ENCODE data around the gene PSMA7.
"Not testable (repeated sequence)": the region's sequence is repeated elsewhere in the genome, so short reads cannot be mapped to it uniquely, and the experiment has no call there.

The PSMA7 gene

DNA sequence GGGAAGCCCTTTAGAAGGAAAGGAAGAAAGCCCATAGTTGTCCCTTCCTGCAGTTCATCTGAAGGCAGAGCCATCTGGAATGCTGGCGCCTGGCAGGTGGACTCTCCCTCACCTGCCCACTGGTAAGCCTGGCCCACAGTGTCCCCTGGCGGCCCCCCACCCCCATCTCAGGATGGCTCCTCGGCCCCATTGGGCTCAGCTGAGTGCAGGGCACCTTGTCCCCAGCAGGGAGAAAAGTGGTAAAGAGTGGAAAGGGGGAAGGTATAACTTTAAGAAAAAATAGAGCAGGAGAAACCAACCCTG lies 13.0 kb upstream of the PSMA7 start:
- Mint-ChIP-seq H3K4me1 (ENCODE audit: low read depth) (peaks cover 32% of the 10 kb centered on the region), H3K36me3 (ENCODE audit: low read depth) (peaks cover 81% of the 10 kb centered on the region), H3K9me3 (peaks cover 26% of the 10 kb centered on the region), H3K27ac (peak overlapping the region; percentile 36), H3K27me3 (no peaks in the 10 kb centered on the region), H3K4me3 (no peak overlapping the region)
- intact Hi-C loops (cut with micrococcal nuclease): no loop called here

DNA sequence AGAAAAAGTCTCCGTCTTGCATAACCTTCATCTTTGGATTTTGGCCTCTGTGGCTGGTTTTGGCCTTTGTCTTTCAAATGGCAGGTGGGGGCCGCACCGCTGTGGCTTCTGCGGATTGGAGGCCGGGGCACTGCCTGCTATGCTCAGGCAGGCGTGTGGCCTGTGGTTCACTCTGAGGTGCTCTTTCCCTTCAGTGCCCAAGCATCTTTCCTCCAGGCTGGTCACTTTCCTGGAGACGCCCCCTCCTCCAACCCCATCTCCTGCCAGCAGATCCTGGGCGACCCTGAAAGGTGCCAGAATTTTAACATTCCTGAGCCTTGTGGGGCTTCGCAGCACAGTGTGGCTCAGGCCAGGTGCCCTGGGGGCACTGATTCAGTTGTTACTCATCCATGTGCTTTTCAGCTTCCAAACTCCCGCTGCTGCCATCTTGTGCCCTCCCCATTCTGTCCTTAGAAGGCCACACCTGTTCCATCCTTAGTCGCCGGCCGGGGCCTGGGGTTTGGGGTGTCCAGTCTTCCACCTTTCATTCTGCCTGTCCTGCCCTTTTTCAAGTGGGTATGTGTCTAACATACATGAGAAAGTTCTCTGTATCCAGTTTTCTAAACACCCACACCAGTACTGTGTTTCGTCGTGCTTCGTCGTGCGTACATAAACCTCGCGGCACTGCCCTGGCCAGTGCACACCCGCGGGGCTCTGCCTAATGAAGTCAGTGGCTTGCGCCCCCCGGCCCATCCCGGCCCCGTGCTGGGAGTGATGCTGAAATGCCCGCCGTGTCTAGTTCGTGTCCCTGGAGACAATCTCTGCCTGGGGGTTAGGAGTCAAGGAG lies 12.4 kb upstream of the PSMA7 start:
- no peaks in the 10 kb centered on the region for H3K27me3 Mint-ChIP-seq
- H3K27ac Mint-ChIP-seq: peak overlapping the region; percentile 36
- H3K4me3 Mint-ChIP-seq: no peak overlapping the region
- H3K36me3 Mint-ChIP-seq (ENCODE audit: low read depth): peaks cover 80% of the 10 kb centered on the region
- intact Hi-C loops (cut with micrococcal nuclease): no loop called here
- peaks cover 32% of the 10 kb centered on the region for H3K4me1 Mint-ChIP-seq (ENCODE audit: low read depth)
- peaks cover 26% of the 10 kb centered on the region for H3K9me3 Mint-ChIP-seq

DNA sequence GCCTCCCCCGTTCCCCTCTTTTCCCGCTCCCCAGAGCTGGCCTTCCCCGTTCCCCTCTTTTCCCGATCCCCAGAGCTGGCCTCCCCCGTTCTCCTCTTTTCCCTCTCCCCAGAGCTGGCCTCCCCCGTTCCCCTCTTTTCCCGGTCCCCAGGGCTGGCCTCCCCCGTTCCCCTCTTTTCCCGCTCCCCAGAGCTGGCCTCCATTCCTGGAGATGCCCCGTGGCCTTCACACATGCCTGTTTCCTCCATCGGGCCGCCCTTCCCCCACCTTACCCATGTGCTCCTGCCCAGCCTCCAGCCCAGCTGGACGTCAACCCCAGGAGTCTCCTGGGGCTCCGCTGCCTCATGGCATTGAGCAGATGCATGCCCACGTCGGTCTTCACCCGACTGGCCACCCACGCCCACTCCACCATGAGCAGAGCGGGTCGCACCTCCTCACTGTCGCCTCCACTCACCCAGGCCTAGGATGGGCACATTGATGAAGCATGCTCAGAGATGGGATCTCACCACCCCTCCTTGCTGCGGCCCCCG lies 8.7 kb upstream of the PSMA7 start:
- no peak overlapping the region for H3K4me3 Mint-ChIP-seq
- intact Hi-C loops (cut with micrococcal nuclease): no loop called here
- H3K4me1 Mint-ChIP-seq (ENCODE audit: low read depth): peaks cover 33% of the 10 kb centered on the region
- peaks cover 64% of the 10 kb centered on the region for H3K36me3 Mint-ChIP-seq (ENCODE audit: low read depth)
- peaks cover 26% of the 10 kb centered on the region for H3K9me3 Mint-ChIP-seq
- H3K27me3 Mint-ChIP-seq: no peaks in the 10 kb centered on the region
- H3K27ac Mint-ChIP-seq: no peak overlapping the region

DNA sequence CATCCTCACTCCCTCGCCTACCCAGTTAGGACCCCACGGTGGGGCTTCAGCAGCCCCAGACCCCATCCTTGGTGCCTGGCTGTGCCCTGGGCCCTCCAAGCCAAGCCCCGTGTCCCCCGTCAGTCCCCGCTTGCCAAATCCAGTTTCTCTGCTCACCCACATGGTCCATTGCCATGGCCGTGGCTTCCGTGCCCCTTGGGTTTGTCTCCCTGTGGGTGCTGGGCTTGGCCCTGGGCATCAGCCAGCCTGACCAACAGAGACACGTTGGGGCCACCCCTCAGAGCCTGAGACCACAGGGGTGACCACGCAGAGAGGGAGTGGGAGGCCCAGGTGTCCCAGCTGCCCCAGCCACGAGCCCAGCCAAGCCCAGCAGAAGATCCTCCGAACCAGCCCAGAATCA lies 8.0 kb upstream of the PSMA7 start:
- H3K27me3 Mint-ChIP-seq: no peaks in the 10 kb centered on the region
- intact Hi-C loops (cut with micrococcal nuclease): no loop called here
- H3K9me3 Mint-ChIP-seq: peaks cover 26% of the 10 kb centered on the region
- H3K36me3 Mint-ChIP-seq (ENCODE audit: low read depth): peaks cover 62% of the 10 kb centered on the region
- peaks cover 35% of the 10 kb centered on the region for H3K4me1 Mint-ChIP-seq (ENCODE audit: low read depth)
- no peak overlapping the region for H3K27ac Mint-ChIP-seq
- H3K4me3 Mint-ChIP-seq: no peak overlapping the region

DNA sequence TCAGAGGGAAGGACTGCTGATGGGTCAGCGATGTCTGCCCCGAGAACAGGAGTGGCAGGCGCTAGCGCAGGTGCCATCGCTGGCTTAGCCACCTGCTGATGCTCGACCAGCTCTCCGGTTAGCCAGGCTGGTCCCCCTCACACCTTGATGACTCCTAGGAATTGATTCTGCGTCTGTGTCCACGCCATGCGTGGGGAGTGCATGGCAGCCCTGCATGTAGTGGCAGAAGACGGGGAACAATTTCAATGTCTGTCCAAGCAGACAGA lies 7.0 kb upstream of the PSMA7 start:
- Mint-ChIP-seq H3K4me1 (ENCODE audit: low read depth) (peaks cover 35% of the 10 kb centered on the region), H3K9me3 (peaks cover 26% of the 10 kb centered on the region), H3K36me3 (ENCODE audit: low read depth) (peaks cover 59% of the 10 kb centered on the region), H3K4me3 (no peak overlapping the region), H3K27ac (no peak overlapping the region), H3K27me3 (no peaks in the 10 kb centered on the region)
- intact Hi-C loops (cut with micrococcal nuclease): no loop called here

DNA sequence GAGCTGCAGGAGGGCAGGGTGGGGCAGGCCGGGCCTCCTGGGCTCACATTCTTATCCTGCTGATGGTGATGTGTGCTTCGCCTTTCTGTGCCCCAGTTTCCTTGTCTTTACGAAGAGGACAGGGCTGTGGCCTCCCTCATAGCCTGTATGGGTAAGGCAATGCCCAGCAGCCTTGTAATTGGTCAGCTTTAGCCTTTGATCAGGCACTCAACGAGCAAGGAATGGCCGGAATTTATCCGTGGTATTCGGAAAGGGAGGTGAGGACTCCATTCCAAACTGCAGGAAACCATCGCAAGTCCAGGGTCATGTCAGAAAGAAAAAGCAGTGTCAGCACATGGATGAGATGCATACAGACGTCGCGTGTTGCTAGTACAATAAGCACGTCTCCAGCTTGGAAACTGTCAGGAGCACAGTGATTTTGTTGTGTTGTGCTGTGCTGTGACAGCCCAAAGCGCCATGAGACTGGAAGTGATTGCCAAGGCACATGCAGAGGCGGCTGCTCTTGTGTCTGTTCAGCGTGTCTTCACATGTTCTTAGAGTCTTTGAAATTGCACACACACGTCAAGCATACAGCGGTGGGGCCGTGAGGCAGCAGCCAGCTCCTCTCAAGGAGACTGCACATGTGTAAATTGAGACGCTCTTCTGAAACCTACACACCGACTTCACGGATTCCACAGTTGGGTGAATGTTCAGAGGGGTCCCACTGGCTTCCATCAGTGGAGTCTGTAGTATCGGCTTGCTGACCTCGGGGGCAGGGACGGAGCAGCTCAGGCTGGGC lies 6.5 kb upstream of the PSMA7 start:
- peaks cover 40% of the 10 kb centered on the region for H3K4me1 Mint-ChIP-seq (ENCODE audit: low read depth)
- H3K9me3 Mint-ChIP-seq: peaks cover 26% of the 10 kb centered on the region

DNA sequence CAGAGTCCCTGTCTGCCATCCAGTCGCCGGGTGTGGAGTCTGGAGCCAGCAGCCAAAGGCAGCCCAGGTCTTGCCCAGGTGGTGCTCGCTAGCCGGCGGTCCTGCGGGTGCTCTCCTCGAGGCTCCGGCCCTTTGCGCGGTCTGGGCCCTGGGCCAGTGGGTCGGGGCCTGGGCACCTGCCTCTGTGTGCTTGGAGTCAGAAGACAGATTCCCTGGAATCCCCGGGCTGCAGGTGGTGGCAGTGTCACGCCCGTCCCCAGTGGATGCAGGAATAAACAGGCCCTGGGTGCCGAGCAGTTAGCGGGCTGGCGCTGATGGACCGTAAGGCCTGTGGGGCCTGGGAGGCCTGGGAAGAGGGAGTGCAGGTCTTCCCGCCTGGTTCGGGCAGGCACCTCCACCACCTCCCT lies 5.7 kb upstream of the PSMA7 start:
- Mint-ChIP-seq H3K27me3 (no peaks in the 10 kb centered on the region), H3K9me3 (peaks cover 25% of the 10 kb centered on the region)

More for the DNA sequence above, 6.5 kb upstream of the PSMA7 start:
- H3K27ac Mint-ChIP-seq: no peak overlapping the region
- no peaks in the 10 kb centered on the region for H3K27me3 Mint-ChIP-seq
- intact Hi-C loops (cut with micrococcal nuclease): no loop called here
- H3K4me3 Mint-ChIP-seq: no peak overlapping the region
- peaks cover 56% of the 10 kb centered on the region for H3K36me3 Mint-ChIP-seq (ENCODE audit: low read depth)

DNA sequence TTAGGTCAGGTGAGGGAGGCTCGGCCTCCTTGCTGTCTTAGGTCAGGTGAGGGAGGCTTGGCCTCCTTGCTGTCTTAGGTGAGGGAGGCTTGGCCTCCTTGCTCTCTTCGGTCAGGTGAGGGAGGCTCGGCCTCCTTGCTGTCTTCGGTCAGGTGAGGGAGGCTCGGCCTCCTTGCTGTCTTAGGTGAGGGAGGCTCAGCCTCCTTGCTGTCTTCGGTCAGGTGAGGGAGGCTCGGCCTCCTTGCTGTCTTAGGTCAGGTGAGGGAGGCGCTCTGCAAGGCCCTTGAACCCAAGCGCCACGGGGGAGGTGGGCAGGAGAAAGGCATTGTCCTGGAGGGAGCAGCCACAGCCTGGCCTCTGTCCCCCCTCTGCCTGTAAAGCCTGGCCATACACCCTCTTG lies 5.2 kb upstream of the PSMA7 start:
- Mint-ChIP-seq H3K36me3 (ENCODE audit: low read depth) (peaks cover 47% of the 10 kb centered on the region), H3K4me1 (ENCODE audit: low read depth) (peaks cover 39% of the 10 kb centered on the region), H3K9me3 (peaks cover 20% of the 10 kb centered on the region)
- H3K27me3 Mint-ChIP-seq; intact Hi-C loops (cut with micrococcal nuclease); H3K4me3 Mint-ChIP-seq; H3K27ac Mint-ChIP-seq: not testable (repeated sequence)

More for the DNA sequence above, 5.7 kb upstream of the PSMA7 start:
- intact Hi-C loops (cut with micrococcal nuclease): no loop called here
- peaks cover 47% of the 10 kb centered on the region for H3K36me3 Mint-ChIP-seq (ENCODE audit: low read depth)
- no peak overlapping the region for H3K27ac Mint-ChIP-seq
- H3K4me3 Mint-ChIP-seq: no peak overlapping the region
- H3K4me1 Mint-ChIP-seq (ENCODE audit: low read depth): peaks cover 44% of the 10 kb centered on the region

DNA sequence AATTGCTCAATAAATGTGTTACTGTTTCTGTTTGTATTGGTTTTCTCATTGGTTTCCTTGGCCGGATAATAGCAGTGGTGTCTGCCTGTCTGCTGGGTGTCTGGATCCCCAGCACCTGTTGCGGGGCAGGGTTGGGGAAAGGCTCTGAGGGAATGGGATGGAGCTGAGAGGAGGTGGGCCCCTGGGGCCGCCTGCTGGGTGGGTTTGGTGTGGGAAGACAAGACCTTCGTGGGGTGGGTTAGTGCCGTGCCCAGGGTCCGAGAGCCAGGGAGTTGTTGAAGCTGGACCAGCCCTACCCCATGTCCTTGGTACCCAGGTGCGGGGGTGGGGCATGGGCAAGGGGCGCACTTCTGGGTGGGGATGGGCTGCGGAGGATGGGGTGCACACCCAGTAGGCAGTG lies 4.3 kb upstream of the PSMA7 start:
- H3K27ac Mint-ChIP-seq: no peak overlapping the region
- peaks cover 39% of the 10 kb centered on the region for H3K4me1 Mint-ChIP-seq (ENCODE audit: low read depth)
- no peak overlapping the region for H3K4me3 Mint-ChIP-seq
- no peaks in the 10 kb centered on the region for H3K27me3 Mint-ChIP-seq
- H3K9me3 Mint-ChIP-seq: peaks cover 12% of the 10 kb centered on the region
- intact Hi-C loops (cut with micrococcal nuclease): no loop called here
- H3K36me3 Mint-ChIP-seq (ENCODE audit: low read depth): peaks cover 40% of the 10 kb centered on the region

DNA sequence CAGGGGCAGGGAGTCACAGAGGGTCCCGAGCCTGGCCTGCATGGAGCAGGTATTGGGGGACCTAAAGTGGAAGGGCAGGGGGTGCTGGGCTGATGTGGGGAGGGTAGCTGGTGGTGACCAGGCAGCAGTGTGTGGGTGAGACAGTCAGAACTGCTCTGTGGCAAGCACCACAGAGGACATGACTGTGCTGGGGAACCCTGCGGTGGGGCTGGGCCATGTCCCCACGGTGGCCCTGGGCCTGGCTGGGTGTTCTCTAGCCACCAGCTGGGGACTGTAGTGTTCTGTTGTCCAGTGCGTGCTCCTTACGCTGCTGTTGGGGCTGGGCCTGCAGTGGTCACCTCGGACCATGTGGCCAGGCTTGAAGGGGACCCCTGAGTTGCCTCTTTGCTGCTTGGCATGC lies 3.9 kb upstream of the PSMA7 start:
- peaks cover 39% of the 10 kb centered on the region for H3K4me1 Mint-ChIP-seq (ENCODE audit: low read depth)
- peaks cover 39% of the 10 kb centered on the region for H3K36me3 Mint-ChIP-seq (ENCODE audit: low read depth)
- intact Hi-C loops (cut with micrococcal nuclease): no loop called here
- H3K9me3 Mint-ChIP-seq: peaks cover 8% of the 10 kb centered on the region
- no peaks in the 10 kb centered on the region for H3K27me3 Mint-ChIP-seq
- no peak overlapping the region for H3K4me3 Mint-ChIP-seq
- peak overlapping the region; percentile 33 for H3K27ac Mint-ChIP-seq

DNA sequence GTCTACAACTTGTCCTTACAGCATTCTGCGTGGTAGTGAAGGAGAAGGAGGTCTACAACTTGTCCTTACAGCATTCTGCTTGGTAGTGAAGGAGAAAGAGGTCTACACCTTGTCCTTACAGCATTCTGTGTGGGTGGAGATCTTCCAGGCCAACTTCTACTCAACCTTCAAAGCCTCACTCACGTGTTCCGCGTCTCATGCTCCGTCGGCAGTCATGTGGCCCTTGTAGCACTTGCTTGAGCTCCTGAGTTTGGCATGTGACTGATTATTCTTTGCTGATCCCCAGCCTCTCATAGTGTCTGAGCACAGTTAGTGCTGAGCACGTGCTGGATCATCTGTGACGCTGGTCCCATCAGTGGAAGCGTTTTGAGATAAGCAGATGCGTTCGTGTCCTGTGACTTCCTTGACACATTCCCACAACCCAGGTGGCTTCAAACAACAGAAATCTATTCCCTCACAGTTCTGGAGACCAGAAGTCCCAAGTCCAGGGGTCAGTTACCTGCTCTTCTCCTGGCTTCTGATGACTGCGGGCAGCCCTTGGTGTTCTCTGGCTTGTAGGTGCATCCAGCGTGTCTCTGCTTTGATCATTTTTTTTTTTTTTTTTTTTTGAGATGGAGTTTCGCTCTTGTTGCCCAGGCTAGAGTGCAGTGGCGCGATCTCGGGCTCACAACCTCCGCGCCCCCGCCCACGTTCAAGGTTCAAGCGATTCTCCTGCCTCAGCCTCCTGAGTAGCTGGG lies 3.0 kb upstream of the PSMA7 start:
- no peak overlapping the region for H3K4me3 Mint-ChIP-seq
- no peak overlapping the region for H3K27ac Mint-ChIP-seq
- no peaks in the 10 kb centered on the region for H3K9me3 Mint-ChIP-seq
- peaks cover 39% of the 10 kb centered on the region for H3K36me3 Mint-ChIP-seq (ENCODE audit: low read depth)
- H3K4me1 Mint-ChIP-seq (ENCODE audit: low read depth): peaks cover 44% of the 10 kb centered on the region
- intact Hi-C loops (cut with micrococcal nuclease): no loop called here
- H3K27me3 Mint-ChIP-seq: no peaks in the 10 kb centered on the region

DNA sequence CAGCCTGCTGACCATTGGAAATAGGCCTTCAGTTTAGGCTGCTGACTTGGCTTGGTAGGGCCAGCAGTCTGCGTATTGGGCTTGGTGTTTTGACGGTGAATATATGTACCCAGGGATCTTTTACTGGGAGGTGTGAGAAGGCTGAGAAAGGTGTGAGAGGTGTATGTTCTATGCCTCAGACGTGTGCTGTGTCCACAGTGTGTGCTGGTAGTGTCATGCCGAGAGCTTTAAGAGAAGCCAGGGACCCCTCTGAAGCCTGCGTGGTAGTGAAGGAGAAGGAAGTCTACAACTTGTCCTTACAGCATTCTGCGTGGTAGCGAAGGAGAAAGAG lies 2.5 kb upstream of the PSMA7 start:
- intact Hi-C loops (cut with micrococcal nuclease): no loop called here
- H3K27ac Mint-ChIP-seq: no peak overlapping the region
- peaks cover 41% of the 10 kb centered on the region for H3K36me3 Mint-ChIP-seq (ENCODE audit: low read depth)
- H3K4me3 Mint-ChIP-seq: no peak overlapping the region
- no peaks in the 10 kb centered on the region for H3K9me3 Mint-ChIP-seq
- no peaks in the 10 kb centered on the region for H3K27me3 Mint-ChIP-seq
- peaks cover 49% of the 10 kb centered on the region for H3K4me1 Mint-ChIP-seq (ENCODE audit: low read depth)

DNA sequence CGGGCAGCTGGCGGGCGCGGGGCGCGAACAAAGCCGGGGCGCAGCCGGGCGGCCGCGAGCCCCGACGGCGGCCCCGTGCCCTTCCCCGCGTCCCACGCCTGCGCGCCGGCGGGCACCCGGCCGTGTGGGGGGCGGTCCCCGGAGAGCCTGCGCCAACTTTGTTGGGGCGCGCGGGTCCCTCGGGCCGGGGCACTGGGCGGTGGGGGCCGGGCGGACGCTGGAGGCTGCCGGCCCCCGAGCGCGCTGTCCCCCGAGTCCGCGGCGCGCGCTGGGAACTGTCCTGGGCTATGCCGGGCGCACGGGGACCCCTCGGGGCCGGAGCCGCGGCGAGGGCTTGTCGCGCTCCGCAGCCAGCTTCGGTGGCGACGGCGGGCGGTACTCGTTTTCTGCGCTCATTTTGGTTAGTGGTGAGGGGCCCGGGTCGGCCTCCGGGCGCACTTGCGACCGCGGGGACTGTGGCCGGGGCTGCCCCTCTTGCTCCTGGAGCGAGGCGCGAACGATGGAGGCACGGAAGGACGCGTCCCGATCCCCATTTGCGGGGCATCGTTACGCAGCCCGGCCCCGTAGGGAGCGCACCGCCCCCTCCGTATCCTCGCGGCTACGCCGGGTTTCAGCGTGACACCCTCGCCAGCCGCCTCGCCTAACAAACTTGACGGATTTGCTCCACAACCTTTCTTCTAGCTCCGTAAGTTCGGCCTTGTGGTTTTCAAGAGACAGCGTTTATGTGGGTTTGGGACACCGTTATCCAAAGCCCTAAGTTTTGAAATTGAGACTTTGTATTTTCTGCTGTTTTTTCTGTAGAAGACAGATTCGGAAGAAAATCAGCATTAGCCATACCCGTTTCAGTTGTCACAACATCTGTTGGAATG lies 997 bp upstream of the PSMA7 start:
- Mint-ChIP-seq H3K4me3 (peak overlapping the region; percentile 83), H3K4me1 (ENCODE audit: low read depth) (peaks cover 56% of the 10 kb centered on the region), H3K27ac (peak overlapping the region; percentile 88), H3K9me3 (no peaks in the 10 kb centered on the region), H3K27me3 (no peaks in the 10 kb centered on the region), H3K36me3 (ENCODE audit: low read depth) (peaks cover 47% of the 10 kb centered on the region)
- intact Hi-C loops (cut with micrococcal nuclease): loop anchor here (2.0 kb wide), 1 partner anchor 39 kb away; the partner anchor contains the start of gene MTG2
